Ovary (tissue), 3 donors: ENCODE results near the gene BHMT.

Experiments
- EP300 ChIP-seq: sonication (generic); formaldehyde crosslinking; IDR thresholded peaks from one replicate; pipeline ENCODE4 v1.6.1; 2017; ENCODE audit warnings: antibody characterized with exemption
- TF ChIP-seq, protein P1 (sequence below), 3 donors: fragments of 450-650 bp in 2 of 3; fragments of 200-600 bp in 1 of 3; IDR thresholded peaks; one replicate each; pipeline versions ENCODE4 v1.5.1 to v1.8.0; 2016 to 2022; ENCODE audit warnings: antibody characterized with exemption in 3 of 3, mild to moderate bottlenecking in 1 of 3
- donor health status: DM: no; HTN: no; CAD: no.

DNA sequence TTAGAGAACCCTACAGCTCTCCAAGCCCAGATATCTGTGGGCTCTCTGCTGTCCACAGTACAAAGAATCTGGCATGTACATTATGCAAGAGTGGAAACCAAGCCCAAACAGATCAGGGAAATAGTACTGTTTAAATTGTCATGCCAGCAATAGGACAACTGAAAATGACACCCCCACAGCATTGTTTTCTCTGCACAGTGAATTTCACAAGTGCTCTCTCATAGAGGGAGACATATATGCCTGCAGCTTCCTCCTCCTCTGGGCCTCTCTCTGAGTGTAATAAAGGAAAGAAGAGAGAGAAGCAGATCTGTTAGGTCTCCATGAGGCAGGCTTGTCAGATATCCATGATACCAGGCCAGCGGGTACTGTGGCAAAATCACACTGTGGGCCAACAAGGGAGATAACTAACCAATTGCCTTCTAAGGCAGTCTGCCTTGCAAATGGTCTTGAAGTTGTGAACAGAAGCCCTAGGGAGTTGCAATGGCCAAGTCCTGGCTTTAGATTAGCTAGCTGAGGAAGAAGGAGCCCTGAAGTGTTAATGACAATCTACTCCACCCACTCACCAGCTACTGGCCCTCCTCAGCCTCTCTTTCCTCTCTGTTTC lies 69.9 kb downstream of the BHMT start:
- TF ChIP-seq, protein P1, sequence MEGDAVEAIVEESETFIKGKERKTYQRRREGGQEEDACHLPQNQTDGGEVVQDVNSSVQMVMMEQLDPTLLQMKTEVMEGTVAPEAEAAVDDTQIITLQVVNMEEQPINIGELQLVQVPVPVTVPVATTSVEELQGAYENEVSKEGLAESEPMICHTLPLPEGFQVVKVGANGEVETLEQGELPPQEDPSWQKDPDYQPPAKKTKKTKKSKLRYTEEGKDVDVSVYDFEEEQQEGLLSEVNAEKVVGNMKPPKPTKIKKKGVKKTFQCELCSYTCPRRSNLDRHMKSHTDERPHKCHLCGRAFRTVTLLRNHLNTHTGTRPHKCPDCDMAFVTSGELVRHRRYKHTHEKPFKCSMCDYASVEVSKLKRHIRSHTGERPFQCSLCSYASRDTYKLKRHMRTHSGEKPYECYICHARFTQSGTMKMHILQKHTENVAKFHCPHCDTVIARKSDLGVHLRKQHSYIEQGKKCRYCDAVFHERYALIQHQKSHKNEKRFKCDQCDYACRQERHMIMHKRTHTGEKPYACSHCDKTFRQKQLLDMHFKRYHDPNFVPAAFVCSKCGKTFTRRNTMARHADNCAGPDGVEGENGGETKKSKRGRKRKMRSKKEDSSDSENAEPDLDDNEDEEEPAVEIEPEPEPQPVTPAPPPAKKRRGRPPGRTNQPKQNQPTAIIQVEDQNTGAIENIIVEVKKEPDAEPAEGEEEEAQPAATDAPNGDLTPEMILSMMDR (IDR thresholded peaks at IDR 0.05): no peak
- no peak for TF ChIP-seq EP300
